Stomach (tissue), 9 donors: Measurements from ENCODE around the gene FAM187B. TPM values are rescaled to one million over a fixed set of nuclear protein-coding genes. Genes with fewer than 3 reads are reported as not detected.
A peak's percentile ranks its signal among the peaks of the same experiment; 100 is the strongest.

ENCODE experiments used
- DNase-seq, 2 donors: peaks; one replicate each; pipeline versions ENCODE4 v3.0.0 to v3.0.0-alpha.2; 2013 to 2019
- H3K27ac ChIP-seq, 5 donors: fragments of 200-600 bp in 4 of 5; sonication (generic) in 4 of 5; one replicate each; pipeline ENCODE4 v1.5.1; 2013 to 2019; ENCODE audit warnings: mild to moderate bottlenecking in 1 of 5, moderate library complexity in 1 of 5
- H3K27me3 ChIP-seq, 3 donors: fragments of 200-600 bp; sonication (generic); one replicate each; pipeline ENCODE4 v1.5.1; 2017 to 2019; ENCODE audit warnings: mixed run types in 1 of 3
- H3K36me3 ChIP-seq, 4 donors: fragments of 200-600 bp; sonication (generic); 1 replicate in 3 of 4; 2 replicates in 1 of 4; pipeline ENCODE4 v1.5.1; 2016 to 2019
- H3K4me1 ChIP-seq, 4 donors: fragments of 200-600 bp; sonication (generic); one replicate each; pipeline ENCODE4 v1.5.1; 2016 to 2019
- H3K4me3 ChIP-seq, 4 donors: fragments of 200-600 bp; sonication (generic) in 3 of 4; one replicate each; pipeline ENCODE4 v1.5.1; 2016 to 2019; ENCODE audit warnings: mild to moderate bottlenecking in 1 of 4
- H3K9me3 ChIP-seq, 4 donors: fragments of 200-600 bp; sonication (generic); one replicate each; pipeline ENCODE4 v1.5.1; 2016 to 2019
- CTCF ChIP-seq, 7 experiments: fragments of 450-650 bp in 4 of 7; fragments of 200-600 bp in 3 of 7; sonication (generic) in 3 of 7; IDR thresholded peaks; one replicate each; pipeline ENCODE4 v1.5.1; 2016 to 2019; ENCODE audit warnings: antibody characterized with exemption in 7 of 7, control low read depth in 2 of 7, mild to moderate bottlenecking in 1 of 7
- EP300 ChIP-seq: sonication (generic); formaldehyde crosslinking; IDR thresholded peaks from one replicate; pipeline ENCODE4 v1.6.1; 2017; ENCODE audit warnings: antibody characterized with exemption
- POLR2A ChIP-seq, 4 donors: fragments of 450-650 bp; IDR thresholded peaks; one replicate each; pipeline ENCODE4 v1.6.1; 2016; ENCODE audit warnings: antibody characterized with exemption in 4 of 4, control low read depth in 2 of 4, mild to moderate bottlenecking in 1 of 4, moderate library complexity in 1 of 4
- POLR2AphosphoS5 ChIP-seq, 3 donors: sonication (generic); formaldehyde crosslinking; IDR thresholded peaks; one replicate each; pipeline ENCODE4 v1.6.1; 2016; ENCODE audit warnings: antibody characterized with exemption in 3 of 3
- WGBS, 5 donors: extraction: QIAGEN DNeasy Blood & Tissue Kit in 3 of 5; methylation state at CpG; one replicate each; pipeline versions ENCODE4 v1.1.5 to v1.1.7; 2013 to 2018; 5-methylcytosine and 5-hydroxymethylcytosine counted together
- intact Hi-C: fragments of 100-400 bp; cut with DNase I; formaldehyde crosslinking; loops from one replicate; pipeline ENCODE4 v1.15.1; 2023; ENCODE audit warnings: low total_unique reads
- polyA plus RNA-seq, 3 donors: library from polyadenylated mRNA; stranded (reverse); fragments of 200-250 nt; gene quantifications; one replicate each; pipeline ENCODE4 v1.2.3, GENCODE V29; 2013
- total RNA-seq, 5 donors: library from RNA; depleted of rRNA; stranded (reverse); fragments of >200 nt; gene quantifications; one replicate each; pipeline versions ENCODE4 v1.1.0 to v1.2.3, GENCODE V29; 2014 to 2016
- donor health status: healthy with polysubstance abuse.
- donor health status: Bipolar disorder and iron deficiency.
- donor health status: healthy.

FAM187B gene
- total and polyA plus RNA-seq, 8 donors = 0.25 TPM; not detected in 7

GRCh38 chr19:35261356-35262100 lies 33.0 kb upstream of the FAM187B start:
- Histone ChIP-seq H3K4me3 (no peak overlapping the region), H3K4me1 (peaks cover 11 to 69% (median 51%) of the 10 kb centered on the region in 4 donors), H3K27ac (peak overlapping the region in 4 of 5 donors; percentile 7 to 18 (median 17)), H3K9me3 (no peaks in the 10 kb centered on the region), H3K27me3 (peaks cover 0 to 5% (median 0%) of the 10 kb centered on the region in 3 donors), H3K36me3 (peaks cover 0 to 62% (median 23%) of the 10 kb centered on the region in 4 donors)
- peak in 1 of 2 donors; percentile 17 for DNase-seq
- 46 to 70% (median 61%) methylated on average over 10 to 12 of the region's 12 CpGs for WGBS, 5 donors
- intact Hi-C loops = loop anchor here (10.0 kb wide), 1 partner anchor 117 kb away; the partner anchor contains the start of gene FXYD7
- TF ChIP-seq POLR2A (IDR thresholded peaks at IDR 0.05) (no peak), POLR2AphosphoS5 (IDR thresholded peaks at IDR 0.05) (no peak), CTCF (IDR thresholded peaks at IDR 0.05) (no peak), EP300 (no peak)

- peaks cover 0 to 5% (median 0%) of the 10 kb centered on the region in 3 donors for H3K27me3 ChIP-seq
- no peak overlapping the region for H3K27ac ChIP-seq
- TF ChIP-seq POLR2A (IDR thresholded peaks at IDR 0.05) = no peak
- TF ChIP-seq EP300 = no peak
- no peak for TF ChIP-seq POLR2AphosphoS5 (IDR thresholded peaks at IDR 0.05)
- TF ChIP-seq CTCF (IDR thresholded peaks at IDR 0.05) = no peak
- H3K4me1 ChIP-seq = peaks cover 8 to 68% (median 48%) of the 10 kb centered on the region in 4 donors
- intact Hi-C loops = loop anchor here (10.0 kb wide), 1 partner anchor 116 kb away; the partner anchor contains the start of gene FXYD7
- no peaks in the 10 kb centered on the region for H3K9me3 ChIP-seq
- no peak overlapping the region for H3K4me3 ChIP-seq
- peaks cover 0 to 55% (median 21%) of the 10 kb centered on the region in 4 donors for H3K36me3 ChIP-seq
- DNase-seq = peak in 1 of 2 donors; percentile 17
- WGBS, 5 donors = 77 to 82% (median 78%) methylated on average over 10 of the region's 10 CpGs
These were observed 32.3 kb upstream of the FAM187B start for GRCh38 chr19:35260694-35261304.

- peaks cover 0 to 5% (median 0%) of the 10 kb centered on the region in 3 donors for H3K27me3 ChIP-seq
- H3K4me1 ChIP-seq = peaks cover 29 to 70% (median 51%) of the 10 kb centered on the region in 4 donors
- H3K36me3 ChIP-seq = peaks cover 0 to 44% (median 22%) of the 10 kb centered on the region in 4 donors
- H3K9me3 ChIP-seq = no peaks in the 10 kb centered on the region
- DNase-seq = no peak
- H3K4me3 ChIP-seq = no peak overlapping the region
- H3K27ac ChIP-seq = peak overlapping the region in 2 of 5 donors; percentile 24 to 30
- WGBS, 5 donors = 73 to 82% (median 77%) methylated on average over 9 of the region's 9 CpGs
- intact Hi-C loops = no loop called here
- no peak for TF ChIP-seq POLR2A (IDR thresholded peaks at IDR 0.05)
- no peak for TF ChIP-seq EP300
- TF ChIP-seq CTCF (IDR thresholded peaks at IDR 0.05) = no peak
These were observed 28.5 kb upstream of the FAM187B start for GRCh38 chr19:35257113-35257461.

- WGBS, 5 donors = 44 to 54% (median 52%) methylated on average over 2 of the region's 2 CpGs
- TF ChIP-seq POLR2AphosphoS5 (IDR thresholded peaks at IDR 0.05) = no peak
- no peak for TF ChIP-seq EP300
- no peak for TF ChIP-seq CTCF (IDR thresholded peaks at IDR 0.05)
- no peak for TF ChIP-seq POLR2A (IDR thresholded peaks at IDR 0.05)
- peaks cover 24 to 66% (median 46%) of the 10 kb centered on the region in 4 donors for H3K4me1 ChIP-seq
- no peak for DNase-seq
- peak overlapping the region in 2 of 5 donors; percentile 24 to 64 for H3K27ac ChIP-seq
- intact Hi-C loops = no loop called here
- H3K27me3 ChIP-seq = peaks cover 0 to 5% (median 0%) of the 10 kb centered on the region in 3 donors
- H3K4me3 ChIP-seq = no peak overlapping the region
- H3K9me3 ChIP-seq = no peaks in the 10 kb centered on the region
- peaks cover 0 to 44% (median 19%) of the 10 kb centered on the region in 4 donors for H3K36me3 ChIP-seq
These were observed 28.0 kb upstream of the FAM187B start for GRCh38 chr19:35256566-35256965.
